PC-9 (cell line): Measurements from ENCODE around the gene ZNF724. TPM values are rescaled to one million over a fixed set of nuclear protein-coding genes. Genes with fewer than 3 reads are reported as not detected.

Source experiments
- BruUV-seq: library from RNA; stranded (reverse); fragments of 400-500 nt; replicated peaks from 2 replicates; lab custom pipeline; 2021; lab: Mats Ljungman, UMichigan
- CTCF ChIA-PET: fragments of 300-600 bp; sonication (Branson Sonifier 250); formaldehyde crosslinking; loops from one replicate; lab custom pipeline; 2022; ENCODE audit warnings: antibody characterized with exemption; lab: Charles Lee
- POLR2A ChIA-PET: fragments of 300-600 bp; sonication (Branson Sonifier 250); formaldehyde crosslinking; loops from one replicate; lab custom pipeline; 2022; ENCODE audit warnings: antibody characterized with exemption; ENCODE audit not compliant: unreplicated experiment; lab: Charles Lee
- DNase-seq, 2 experiments: peaks; one replicate each; pipeline versions ENCODE4 v3.0.0 to v3.0.0-alpha.2; 2015 to 2022; ENCODE audit warnings: mixed read lengths in 1 of 2
- H2AFZ ChIP-seq: fragments of 200-600 bp; sonication (generic); 2 replicates; pipeline ENCODE4 v1.8.1; 2017; ENCODE audit warnings: antibody characterized with exemption
- H3F3A ChIP-seq: fragments of 200-600 bp; sonication (generic); 2 replicates; pipeline ENCODE4 v1.8.1; 2017; ENCODE audit warnings: antibody characterized with exemption, mild to moderate bottlenecking, low read depth; ENCODE audit not compliant: insufficient read depth
- H3K27ac ChIP-seq: fragments of 200-600 bp; sonication (generic); 2 replicates; pipeline ENCODE4 v1.6.1; 2016; ENCODE audit warnings: mixed run types
- H3K27me3 ChIP-seq: fragments of 200-600 bp; sonication (generic); 2 replicates; pipeline ENCODE4 v1.6.1; 2016; ENCODE audit warnings: low read depth, mixed run types; ENCODE audit not compliant: insufficient read depth
- H3K36me3 ChIP-seq: fragments of 200-600 bp; sonication (generic); 2 replicates; pipeline ENCODE4 v1.6.1; 2016; ENCODE audit warnings: low read depth, mixed run types
- H3K4me1 ChIP-seq: fragments of 200-600 bp; sonication (generic); replicated peaks from 2 replicates; pipeline ENCODE4 v1.6.1; 2016; ENCODE audit warnings: mixed run types; ENCODE audit not compliant: insufficient read depth
- H3K4me2 ChIP-seq: fragments of 200-600 bp; sonication (generic); 2 replicates; pipeline ENCODE4 v1.6.1; 2017; ENCODE audit warnings: mixed run types
- H3K4me3 ChIP-seq: fragments of 200-600 bp; sonication (generic); 2 replicates; pipeline ENCODE4 v1.6.1; 2016; ENCODE audit warnings: mixed run types
- H3K79me2 ChIP-seq: fragments of 200-600 bp; sonication (generic); 2 replicates; pipeline ENCODE4 v1.6.1; 2017; ENCODE audit warnings: low read depth, mixed run types
- H3K9me2 ChIP-seq: fragments of 200-600 bp; sonication (generic); 2 replicates; pipeline ENCODE4 v1.8.1; 2017; ENCODE audit warnings: mild to moderate bottlenecking; ENCODE audit not compliant: insufficient read depth
- H3K9me3 ChIP-seq: fragments of 200-600 bp; sonication (generic); 2 replicates; pipeline ENCODE4 v1.8.1; 2016; ENCODE audit warnings: low read depth; ENCODE audit not compliant: insufficient read depth
- H4K20me1 ChIP-seq: fragments of 200-600 bp; sonication (generic); 2 replicates; pipeline ENCODE4 v1.8.1; 2017; ENCODE audit not compliant: insufficient read depth
- EZH2 ChIP-seq: fragments of 200-600 bp; sonication (generic); IDR thresholded peaks from 2 replicates; pipeline ENCODE4 v1.8.0; 2017; ENCODE audit warnings: antibody characterized with exemption, low read depth
- intact Hi-C: fragments of 100-400 bp; cut with micrococcal nuclease; formaldehyde crosslinking; loops from one replicate; pipeline ENCODE4 v1.10.0; 2022; ENCODE audit not compliant: unreplicated experiment
- total RNA-seq: library from RNA; stranded (reverse); gene quantifications from 2 replicates; pipeline ENCODE4 v1.2.3, GENCODE V29; 2021
- TF ChIP-seq, protein P1 (sequence below): fragments of 200-600 bp; sonication (generic); conservative IDR thresholded peaks from 2 replicates; pipeline ENCODE4 v1.6.1; 2017; ENCODE audit warnings: mixed run types, antibody characterized with exemption, mild to moderate bottlenecking, moderate library complexity

ZNF724 gene
- total RNA-seq, 1 experiment from 2014 or later, result 8.7 TPM

DNA sequence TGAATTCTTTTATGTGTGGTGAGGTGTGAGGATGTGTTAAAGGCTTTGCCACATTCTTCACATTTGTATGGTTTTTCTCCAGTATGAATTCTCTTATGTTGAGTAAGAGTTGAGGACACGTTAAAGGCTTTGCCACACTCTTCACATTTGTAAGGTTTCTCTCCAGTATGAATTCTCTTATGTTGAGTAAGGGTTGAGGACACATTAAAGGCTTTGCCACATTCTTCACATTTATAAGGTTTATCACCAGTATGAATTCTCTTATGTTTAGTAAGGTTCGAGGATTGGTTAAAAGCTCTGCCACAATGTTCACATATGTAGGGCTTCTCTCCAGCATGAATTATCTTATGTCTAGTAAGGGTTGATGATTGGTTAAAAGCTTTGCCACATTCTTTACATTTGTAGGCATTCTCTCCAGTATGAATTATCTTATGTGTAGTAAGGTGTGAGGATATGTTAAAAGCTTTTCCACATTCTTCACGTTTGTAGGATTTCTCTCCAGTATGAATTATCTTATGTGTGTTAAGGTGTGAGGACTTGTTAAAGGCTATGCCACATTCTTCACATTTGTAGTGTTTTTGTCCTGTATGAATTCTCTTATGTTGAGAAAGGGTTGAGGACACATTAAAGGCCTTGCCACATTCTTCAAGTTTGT lies 27.1 kb downstream of the ZNF724 start:
- no peak overlapping the region for H2AFZ ChIP-seq
- H3K79me2 ChIP-seq, result no peaks in the 10 kb centered on the region
- TF ChIP-seq, protein P1, sequence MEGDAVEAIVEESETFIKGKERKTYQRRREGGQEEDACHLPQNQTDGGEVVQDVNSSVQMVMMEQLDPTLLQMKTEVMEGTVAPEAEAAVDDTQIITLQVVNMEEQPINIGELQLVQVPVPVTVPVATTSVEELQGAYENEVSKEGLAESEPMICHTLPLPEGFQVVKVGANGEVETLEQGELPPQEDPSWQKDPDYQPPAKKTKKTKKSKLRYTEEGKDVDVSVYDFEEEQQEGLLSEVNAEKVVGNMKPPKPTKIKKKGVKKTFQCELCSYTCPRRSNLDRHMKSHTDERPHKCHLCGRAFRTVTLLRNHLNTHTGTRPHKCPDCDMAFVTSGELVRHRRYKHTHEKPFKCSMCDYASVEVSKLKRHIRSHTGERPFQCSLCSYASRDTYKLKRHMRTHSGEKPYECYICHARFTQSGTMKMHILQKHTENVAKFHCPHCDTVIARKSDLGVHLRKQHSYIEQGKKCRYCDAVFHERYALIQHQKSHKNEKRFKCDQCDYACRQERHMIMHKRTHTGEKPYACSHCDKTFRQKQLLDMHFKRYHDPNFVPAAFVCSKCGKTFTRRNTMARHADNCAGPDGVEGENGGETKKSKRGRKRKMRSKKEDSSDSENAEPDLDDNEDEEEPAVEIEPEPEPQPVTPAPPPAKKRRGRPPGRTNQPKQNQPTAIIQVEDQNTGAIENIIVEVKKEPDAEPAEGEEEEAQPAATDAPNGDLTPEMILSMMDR, result no peak
- TF ChIP-seq EZH2, result no peak
- H3K4me1 ChIP-seq, result no peaks in the 10 kb centered on the region
- H3K9me2 ChIP-seq, result no peaks in the 10 kb centered on the region
- peaks cover 83% of the 10 kb centered on the region for H3K9me3 ChIP-seq
- CTCF ChIA-PET, result no interaction called here
- POLR2A ChIA-PET, result no interaction called here
- H3K36me3 ChIP-seq, result peaks cover 66% of the 10 kb centered on the region
- no peaks in the 10 kb centered on the region for H4K20me1 ChIP-seq
- no peaks in the 10 kb centered on the region for H3K27me3 ChIP-seq
- no peak overlapping the region for H3K27ac ChIP-seq
- DNase-seq, result no peak
- no peak overlapping the region for H3K4me2 ChIP-seq
- no TSS peak for BruUV-seq
- H3K4me3 ChIP-seq, result no peak overlapping the region
- intact Hi-C loops, result no loop called here
- H3F3A ChIP-seq, result no peaks in the 10 kb centered on the region

DNA sequence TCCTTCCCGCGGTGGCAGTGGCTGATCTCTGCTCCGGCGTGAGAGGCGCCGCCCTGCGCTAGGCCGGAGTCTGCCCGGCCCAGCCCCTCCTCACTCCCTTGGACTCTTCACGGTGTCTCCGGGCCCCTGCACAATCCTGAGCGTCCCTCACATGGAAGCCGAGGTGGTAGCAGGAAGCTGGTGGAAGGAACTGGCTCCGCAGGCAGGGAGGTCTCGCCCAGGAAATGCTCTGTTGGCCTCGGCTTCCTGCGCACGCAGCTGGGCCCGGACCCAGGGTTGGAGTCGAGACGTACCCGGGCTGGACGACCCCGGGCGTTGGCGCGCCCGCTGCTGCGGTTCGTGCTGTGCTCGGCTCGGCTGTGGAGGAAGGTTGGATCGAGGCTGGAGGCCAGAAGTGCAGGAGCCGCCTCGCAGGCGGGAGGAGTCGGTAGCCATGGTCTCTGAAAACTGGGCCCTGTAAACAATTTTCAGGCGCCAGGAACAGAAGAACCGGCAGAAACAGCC lies 46.3 kb downstream of the ZNF724 start:
- no peak overlapping the region for H3K4me3 ChIP-seq
- ChIA-PET CTCF (no interaction called here), POLR2A (no interaction called here)
- no TSS peak for BruUV-seq
- H4K20me1 ChIP-seq, result no peaks in the 10 kb centered on the region
- no peaks in the 10 kb centered on the region for H3K9me2 ChIP-seq
- no peaks in the 10 kb centered on the region for H3K4me1 ChIP-seq
- DNase-seq, result no peak
- H3K79me2 ChIP-seq, result no peaks in the 10 kb centered on the region
- no peaks in the 10 kb centered on the region for H3K27me3 ChIP-seq
- TF ChIP-seq EZH2, result no peak
- TF ChIP-seq, protein P1, result no peak
- H2AFZ ChIP-seq, result no peak overlapping the region
- no peak overlapping the region for H3K4me2 ChIP-seq
- H3K27ac ChIP-seq, result no peak overlapping the region
- H3K36me3 ChIP-seq, result no peaks in the 10 kb centered on the region
- no peaks in the 10 kb centered on the region for H3F3A ChIP-seq
- intact Hi-C loops, result no loop called here
- peaks cover 18% of the 10 kb centered on the region for H3K9me3 ChIP-seq

DNA sequence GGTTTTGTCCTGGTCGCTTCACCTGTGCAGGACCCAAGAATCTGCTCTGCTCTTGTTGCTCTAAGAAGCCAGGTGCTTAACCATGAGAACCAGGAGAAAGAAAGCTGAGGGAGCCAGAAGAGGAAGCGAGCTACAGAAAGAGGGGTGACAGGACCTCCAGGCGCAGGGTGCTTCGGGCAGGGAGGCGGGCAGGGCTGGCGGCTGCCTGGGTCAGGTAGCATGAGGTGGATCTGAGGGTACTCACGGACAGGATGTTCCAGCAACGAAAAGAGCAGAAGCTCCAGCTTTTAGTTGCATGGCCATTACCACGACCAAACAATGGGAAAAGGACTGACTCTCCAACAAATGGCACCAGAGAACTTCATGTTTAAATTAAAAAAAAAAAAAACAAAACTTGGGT lies 59.9 kb downstream of the ZNF724 start:
- BruUV-seq, result no TSS peak
- POLR2A ChIA-PET, result no interaction called here
- no peaks in the 10 kb centered on the region for H3K27me3 ChIP-seq
- H3K9me2 ChIP-seq, result no peaks in the 10 kb centered on the region
- H2AFZ ChIP-seq, result no peak overlapping the region
- no peak overlapping the region for H3K27ac ChIP-seq
- H3K9me3 ChIP-seq, result peaks cover 15% of the 10 kb centered on the region; the same call in 1 of the 2 replicates
- TF ChIP-seq, protein P1, result no peak
- TF ChIP-seq EZH2, result no peak
- intact Hi-C loops, result no loop called here
- no peaks in the 10 kb centered on the region for H4K20me1 ChIP-seq
- no peaks in the 10 kb centered on the region for H3F3A ChIP-seq
- DNase-seq, result no peak
- CTCF ChIA-PET, result no interaction called here
- no peak overlapping the region for H3K4me3 ChIP-seq
- no peaks in the 10 kb centered on the region for H3K79me2 ChIP-seq
- H3K4me1 ChIP-seq, result no peaks in the 10 kb centered on the region
- no peak overlapping the region for H3K4me2 ChIP-seq
- H3K36me3 ChIP-seq, result no peaks in the 10 kb centered on the region
